GM21825 (cell line): ENCODE data around the gene TYR.
"Not testable (repeated sequence)": the region's sequence is repeated elsewhere in the genome, so short reads cannot be mapped to it uniquely, and the experiment has no call there.

ENCODE experiments used
- ATAC-seq: cut with Tn5 transposase; IDR thresholded peaks from one replicate; pipeline ENCODE4 v1.9.1; 2021; ENCODE audit warnings: mild to moderate bottlenecking, moderate library complexity; ENCODE audit not compliant: unreplicated experiment

Gene TYR

DNA sequence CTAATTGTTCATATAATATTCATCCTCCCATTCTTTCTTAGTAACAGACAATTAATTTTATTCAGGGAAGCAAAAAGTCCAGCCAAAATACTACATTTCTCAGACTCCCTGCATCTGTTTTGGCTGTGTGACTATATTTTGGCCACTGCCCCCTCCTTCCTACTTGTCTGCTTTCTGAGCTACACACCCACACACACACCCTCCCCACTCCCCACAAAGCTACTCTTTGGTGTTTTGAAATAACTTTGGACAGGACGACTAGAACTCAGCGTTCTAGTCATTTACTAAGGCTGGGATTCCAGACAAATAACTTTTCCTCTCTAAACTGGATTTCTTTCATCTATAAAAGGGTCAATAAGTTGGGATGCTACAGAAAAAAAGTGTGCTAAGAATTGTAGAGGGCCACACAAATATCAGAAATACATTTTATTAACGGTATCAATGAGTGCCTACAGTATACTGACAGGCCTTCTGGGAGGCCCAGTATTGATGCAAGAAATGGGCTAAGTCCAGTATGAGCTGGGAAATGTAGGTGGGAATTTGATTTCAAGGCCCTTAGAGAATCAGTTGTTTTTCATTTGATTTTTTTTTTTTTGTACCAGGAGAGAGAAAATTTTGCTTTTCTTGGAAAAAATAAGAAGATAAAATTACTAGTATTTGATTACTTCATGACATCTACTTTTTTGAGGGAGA lies 165.4 kb downstream of the TYR start:
- ATAC-seq = not testable (repeated sequence)
